ENCODE results near the gene HAUS5.
"Not testable (repeated sequence)": the region's sequence is repeated elsewhere in the genome, so short reads cannot be mapped to it uniquely, and the experiment has no call there.

The HAUS5 gene, protein sequence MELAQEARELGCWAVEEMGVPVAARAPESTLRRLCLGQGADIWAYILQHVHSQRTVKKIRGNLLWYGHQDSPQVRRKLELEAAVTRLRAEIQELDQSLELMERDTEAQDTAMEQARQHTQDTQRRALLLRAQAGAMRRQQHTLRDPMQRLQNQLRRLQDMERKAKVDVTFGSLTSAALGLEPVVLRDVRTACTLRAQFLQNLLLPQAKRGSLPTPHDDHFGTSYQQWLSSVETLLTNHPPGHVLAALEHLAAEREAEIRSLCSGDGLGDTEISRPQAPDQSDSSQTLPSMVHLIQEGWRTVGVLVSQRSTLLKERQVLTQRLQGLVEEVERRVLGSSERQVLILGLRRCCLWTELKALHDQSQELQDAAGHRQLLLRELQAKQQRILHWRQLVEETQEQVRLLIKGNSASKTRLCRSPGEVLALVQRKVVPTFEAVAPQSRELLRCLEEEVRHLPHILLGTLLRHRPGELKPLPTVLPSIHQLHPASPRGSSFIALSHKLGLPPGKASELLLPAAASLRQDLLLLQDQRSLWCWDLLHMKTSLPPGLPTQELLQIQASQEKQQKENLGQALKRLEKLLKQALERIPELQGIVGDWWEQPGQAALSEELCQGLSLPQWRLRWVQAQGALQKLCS

GRCh38 chr19:35612559-35613321, at the start of gene HAUS5:
Gene HAUS5 (plus strand): TSS chr19:35612735. CDS start chr19:35612795, 60 bp downstream.
- DNase-seq, result peak; percentile 93

DNA sequence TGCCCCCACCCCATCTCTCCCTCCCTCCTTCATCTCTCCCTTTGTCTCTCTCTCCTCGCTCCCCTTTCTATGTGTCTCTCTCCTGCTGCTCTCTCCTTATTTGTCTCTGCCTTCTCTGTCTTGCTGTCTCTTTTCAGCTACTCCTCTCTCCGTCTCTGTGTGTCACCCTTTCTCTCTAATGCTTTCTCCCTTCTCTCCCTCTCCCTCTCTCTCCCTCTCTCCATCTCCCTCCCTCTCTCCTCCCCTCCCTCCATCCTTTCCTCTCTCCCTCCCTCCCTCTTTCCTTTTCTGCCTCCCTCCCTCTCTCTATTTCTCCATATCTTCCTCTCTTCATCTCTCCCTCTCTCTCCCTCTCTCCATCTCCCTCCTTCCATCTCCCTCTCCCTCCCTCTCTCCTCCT, 49.8 kb upstream of the HAUS5 start:
- no peak for DNase-seq

DNA sequence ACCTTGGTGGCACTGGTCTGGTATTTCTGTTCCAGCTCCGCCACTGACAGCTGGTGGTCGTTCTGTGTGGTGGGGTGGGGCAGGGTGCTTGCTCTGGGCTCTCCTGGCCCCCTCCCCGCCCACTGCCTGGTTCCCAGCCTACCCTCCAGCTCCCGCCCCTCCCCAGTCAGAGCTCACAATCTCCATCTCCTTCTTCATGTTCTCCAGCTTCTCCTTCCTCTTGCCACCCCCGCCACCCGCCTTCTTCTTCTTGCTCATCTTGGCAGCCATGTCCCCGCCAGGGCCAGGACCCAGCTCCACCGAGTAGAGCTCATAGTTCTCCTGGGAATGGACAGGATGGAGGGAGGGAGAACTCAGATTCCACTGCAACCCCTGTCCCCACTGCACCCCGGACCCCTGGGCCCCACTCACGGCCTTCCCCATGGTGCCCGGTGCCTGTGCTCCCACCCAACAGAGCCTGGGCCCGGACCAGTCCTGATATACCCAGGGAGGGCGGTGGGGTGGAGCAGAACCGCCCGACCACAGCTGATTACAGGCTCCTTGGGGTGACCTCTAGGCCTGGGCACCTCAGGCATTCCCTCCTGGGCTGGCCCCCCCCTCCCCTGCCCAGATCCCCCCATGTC, 49.2 kb upstream of the HAUS5 start, which contains the start of gene ATP4A:
TSS of gene ATP4A (minus strand) at position 452 of the 623 bp plus-strand sequence. CDS start at position 423, 29 bp downstream.
- DNase-seq, result no peak

GRCh38 chr19:35565016-35565856, 47.3 kb upstream of the HAUS5 start:
- DNase-seq, result no peak

- DNase-seq, result no peak
These were observed 45.8 kb upstream of the HAUS5 start for GRCh38 chr19:35566738-35567137.

DNA sequence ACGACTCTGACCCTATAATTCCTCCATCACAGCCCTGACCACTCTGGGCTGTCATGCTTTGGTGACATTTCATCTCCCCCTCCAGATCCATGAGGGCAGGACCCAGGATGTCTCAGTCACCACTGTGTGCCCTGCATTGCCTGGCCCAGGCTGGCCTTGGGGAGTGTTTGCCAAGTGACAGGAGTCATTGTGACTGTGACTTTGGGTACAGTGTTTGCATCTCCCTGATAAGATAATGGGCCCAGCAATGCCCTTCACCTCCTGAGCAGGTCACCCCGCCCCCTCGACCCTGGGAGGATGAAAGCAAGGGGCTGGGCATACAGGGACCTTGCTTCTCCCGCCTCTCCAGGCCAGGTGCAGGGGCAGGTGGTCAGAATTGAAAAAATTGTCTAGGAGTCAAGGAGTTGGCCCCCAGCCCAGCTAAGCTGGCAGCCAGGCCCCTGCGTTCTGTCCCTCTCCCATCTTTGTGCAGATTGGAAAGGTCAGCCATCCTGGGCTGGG, 43.2 kb upstream of the HAUS5 start:
- DNase-seq, result no peak

DNA sequence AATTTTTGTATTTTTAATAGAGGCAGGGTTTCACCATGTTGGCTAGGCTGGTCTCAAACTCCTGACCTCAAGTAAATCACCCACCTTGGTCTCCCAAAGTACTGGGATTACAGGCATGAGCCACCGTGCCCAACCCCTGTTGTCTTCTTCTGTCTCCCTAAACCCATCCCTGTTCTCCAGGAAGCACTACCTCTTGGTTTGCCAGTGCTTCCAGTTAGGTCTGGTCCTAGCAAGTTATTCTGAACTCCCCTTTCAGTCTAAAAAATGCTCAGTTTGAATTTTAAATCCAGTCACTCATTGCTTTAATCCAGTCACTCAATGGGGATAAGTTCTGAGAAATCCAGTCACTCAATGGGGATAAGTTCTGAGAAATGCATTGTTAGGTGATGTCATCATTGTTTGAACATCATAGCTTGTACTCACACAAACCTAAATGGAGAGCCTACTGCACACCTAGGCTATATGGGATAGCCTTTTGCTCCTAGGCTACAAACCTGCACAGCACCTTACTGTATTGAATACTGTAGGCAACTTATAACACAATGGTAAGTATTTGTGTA, 41.0 kb upstream of the HAUS5 start:
- no peak for DNase-seq

GRCh38 chr19:35577918-35578317, 34.6 kb upstream of the HAUS5 start:
- no peak for DNase-seq

DNA sequence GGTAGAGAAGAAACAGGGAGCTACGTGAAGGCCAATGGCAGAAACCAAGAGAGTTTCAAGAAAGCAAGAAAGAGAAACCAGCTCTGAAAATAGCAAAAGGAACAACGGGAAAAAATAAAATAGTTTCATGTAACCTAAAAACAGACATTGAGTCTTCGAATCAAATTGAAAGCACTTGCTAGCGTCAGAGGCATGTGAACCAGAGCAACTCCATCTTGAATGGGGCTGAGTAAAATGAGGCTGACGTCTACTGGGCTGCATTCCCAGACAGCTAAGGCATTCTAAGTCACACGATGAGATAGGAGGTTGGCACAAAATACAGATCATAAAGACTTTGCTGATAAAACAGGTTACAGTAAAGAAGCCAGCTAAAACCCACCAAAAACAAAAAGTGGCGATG, 33.8 kb upstream of the HAUS5 start:
- no peak for DNase-seq

- DNase-seq, result no peak
These were observed 29.8 kb upstream of the HAUS5 start for GRCh38 chr19:35582760-35583159.

- no peak for DNase-seq
These were observed 26.7 kb upstream of the HAUS5 start, which contains the start of gene PMIS2 for GRCh38 chr19:35585848-35586247. Gene PMIS2 (plus strand): TSS chr19:35586173. CDS start chr19:35586260, 87 bp downstream.

- DNase-seq, result no peak
These were observed 25.2 kb upstream of the HAUS5 start for GRCh38 chr19:35587321-35587720.

DNA sequence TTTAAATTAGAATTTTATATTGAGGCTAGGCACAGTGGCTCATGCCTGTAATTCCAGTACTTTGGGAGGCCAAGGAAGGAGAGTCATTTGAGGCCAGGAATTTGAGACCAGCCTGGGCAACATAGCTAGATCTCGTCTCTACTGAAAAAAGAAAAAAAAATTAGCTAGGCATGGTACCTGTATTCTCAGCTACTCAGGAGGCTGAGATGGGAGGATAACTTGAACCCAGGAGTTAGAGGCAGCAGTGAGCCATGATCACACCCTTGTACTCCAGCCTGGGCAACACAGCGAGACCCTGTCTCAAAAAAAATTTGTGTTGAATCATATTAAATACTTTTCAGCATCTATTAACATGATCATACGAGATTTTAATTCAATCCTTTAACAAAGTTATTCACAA, 21.7 kb upstream of the HAUS5 start:
- no peak for DNase-seq

- no peak for DNase-seq
These were observed 20.3 kb upstream of the HAUS5 start for GRCh38 chr19:35592226-35592625.

- not testable (repeated sequence) for DNase-seq
These were observed 17.5 kb upstream of the HAUS5 start for GRCh38 chr19:35595026-35595425.

DNA sequence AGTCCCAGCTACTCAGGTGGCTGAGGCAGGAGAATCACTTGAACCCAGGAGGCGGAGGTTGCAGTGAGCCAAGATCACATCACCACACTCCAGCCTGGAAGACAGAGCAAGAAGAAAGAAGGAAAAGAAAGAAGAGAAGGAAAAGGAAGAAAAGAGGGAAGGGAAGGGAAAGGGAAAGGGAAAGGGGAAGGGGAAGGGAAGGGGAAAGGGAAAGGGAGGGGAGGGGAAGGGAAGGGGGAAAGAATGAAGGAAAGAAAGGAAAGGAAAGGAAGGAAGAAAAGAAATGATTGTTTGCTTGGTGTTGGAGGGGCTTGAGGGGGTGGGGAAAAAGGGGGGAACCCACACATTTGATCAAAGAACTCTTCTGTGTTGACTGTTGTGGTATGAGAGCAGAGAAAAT, 16.6 kb upstream of the HAUS5 start:
- DNase-seq, result no peak

DNA sequence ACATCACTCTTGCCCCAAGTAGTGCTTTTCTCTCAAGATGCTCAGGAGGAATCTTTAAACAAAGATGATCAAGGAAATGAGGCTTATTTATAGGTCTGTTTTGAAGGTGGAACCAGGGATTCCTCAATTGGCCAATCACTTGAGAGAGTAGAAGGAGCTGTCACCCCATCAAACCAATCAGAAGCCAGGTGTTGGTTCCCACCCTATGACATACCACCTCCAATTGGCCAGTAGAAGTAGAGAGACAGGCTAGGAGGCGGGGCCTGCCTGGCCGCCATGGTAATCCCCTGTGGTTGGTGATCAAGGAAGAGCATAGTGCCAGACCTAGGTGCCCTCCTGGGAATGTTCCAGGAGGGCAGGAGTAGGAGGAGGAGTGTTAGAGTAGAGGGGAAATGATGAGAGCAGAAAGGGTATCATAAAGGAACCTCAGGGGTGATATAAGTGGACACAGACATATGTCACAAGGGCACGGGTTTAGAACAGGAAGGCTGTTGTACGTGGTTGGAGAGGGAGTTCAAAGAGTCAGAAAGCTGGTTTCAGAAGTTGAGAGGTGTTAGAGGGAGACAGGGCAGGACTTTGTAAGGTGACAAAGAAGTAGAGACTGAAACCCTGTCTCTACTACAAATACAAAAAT, 16.1 kb upstream of the HAUS5 start:
- DNase-seq, result no peak

- no peak for DNase-seq
These were observed 10.6 kb upstream of the HAUS5 start for GRCh38 chr19:35601971-35602370.

GRCh38 chr19:35604436-35604835, 8.1 kb upstream of the HAUS5 start:
- DNase-seq, result not testable (repeated sequence)

DNA sequence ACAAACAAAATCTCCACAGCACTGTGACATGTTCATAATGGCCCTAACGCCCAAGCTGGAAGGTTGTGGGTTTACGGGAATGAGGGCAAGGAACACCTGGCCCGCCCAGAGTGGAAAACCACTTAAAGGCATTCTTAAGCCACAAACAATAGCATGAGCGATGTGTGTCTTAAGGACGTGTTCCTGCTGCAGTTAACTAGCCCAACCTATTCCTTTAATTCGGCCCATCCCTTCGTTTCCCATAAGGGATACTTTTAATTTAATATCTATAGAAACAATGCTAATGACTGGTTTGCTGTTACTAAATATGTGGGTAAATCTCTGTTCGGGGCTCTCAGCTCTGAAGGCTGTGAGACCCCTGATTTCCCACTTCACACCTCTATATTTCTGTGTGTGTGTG, 5.4 kb upstream of the HAUS5 start:
- not testable (repeated sequence) for DNase-seq

GRCh38 chr19:35607661-35608060, 4.9 kb upstream of the HAUS5 start:
- DNase-seq, result no peak
